ENCODE data around the gene WASF2.
A peak's percentile ranks its signal among the peaks of the same experiment; 100 is the strongest.
"Not testable (repeated sequence)": the region's sequence is repeated elsewhere in the genome, so short reads cannot be mapped to it uniquely, and the experiment has no call there.

The WASF2 gene

GRCh38 chr1:27393641-27394281 lies 96.2 kb downstream of the WASF2 start:
- no peak for DNase-seq

GRCh38 chr1:27392778-27393635 lies 97.0 kb downstream of the WASF2 start:
- DNase-seq: peak; percentile 37

- peak; percentile 84 for DNase-seq
These were observed 97.7 kb downstream of the WASF2 start, which contains the start of gene GPR3 for GRCh38 chr1:27392096-27392777. Gene GPR3, plus strand, starts transcription at chr1:27392622. Its CDS starts 1,177 bp downstream, at chr1:27393799.

GRCh38 chr1:27391511-27392095 lies 98.4 kb downstream of the WASF2 start:
- DNase-seq: peak; percentile 44

GRCh38 chr1:27388337-27389005 lies 101.5 kb downstream of the WASF2 start:
- DNase-seq: peak; percentile 49

- DNase-seq: not testable (repeated sequence)
These were observed 105.2 kb downstream of the WASF2 start for GRCh38 chr1:27384797-27385196.

- DNase-seq: no peak
These were observed 106.3 kb downstream of the WASF2 start for GRCh38 chr1:27383661-27384060.

- peak; percentile 63 for DNase-seq
These were observed 106.8 kb downstream of the WASF2 start, which contains the start of gene CD164L2 for GRCh38 chr1:27383039-27383605. Gene CD164L2, minus strand, starts transcription at chr1:27383333. Its CDS starts 94 bp downstream, at chr1:27383239.

- DNase-seq: no peak
These were observed 107.8 kb downstream of the WASF2 start for GRCh38 chr1:27381969-27382762.

GRCh38 chr1:27380766-27381733 lies 108.9 kb downstream of the WASF2 start:
- DNase-seq: no peak

GRCh38 chr1:27380224-27380623 lies 109.7 kb downstream of the WASF2 start:
- DNase-seq: no peak

- no peak for DNase-seq
These were observed 110.3 kb downstream of the WASF2 start for GRCh38 chr1:27379564-27380122.

GRCh38 chr1:27377760-27378495 lies 112.0 kb downstream of the WASF2 start:
- peak; percentile 1 for DNase-seq

GRCh38 chr1:27374362-27375086 lies 115.4 kb downstream of the WASF2 start, which contains the start of gene FCN3:
Gene FCN3, minus strand, starts transcription at chr1:27374824. Its CDS starts 6 bp downstream, at chr1:27374818.
- DNase-seq: no peak

- no peak for DNase-seq
These were observed 116.9 kb downstream of the WASF2 start for GRCh38 chr1:27372808-27373690.

- no peak for DNase-seq
These were observed 117.8 kb downstream of the WASF2 start for GRCh38 chr1:27372022-27372807.

Measured in NCI-H146 (cell line).